ENCODE measurements around the gene NWD2.
"Not testable (repeated sequence)": the region's sequence is repeated elsewhere in the genome, so short reads cannot be mapped to it uniquely, and the experiment has no call there.

NWD2 gene, protein sequence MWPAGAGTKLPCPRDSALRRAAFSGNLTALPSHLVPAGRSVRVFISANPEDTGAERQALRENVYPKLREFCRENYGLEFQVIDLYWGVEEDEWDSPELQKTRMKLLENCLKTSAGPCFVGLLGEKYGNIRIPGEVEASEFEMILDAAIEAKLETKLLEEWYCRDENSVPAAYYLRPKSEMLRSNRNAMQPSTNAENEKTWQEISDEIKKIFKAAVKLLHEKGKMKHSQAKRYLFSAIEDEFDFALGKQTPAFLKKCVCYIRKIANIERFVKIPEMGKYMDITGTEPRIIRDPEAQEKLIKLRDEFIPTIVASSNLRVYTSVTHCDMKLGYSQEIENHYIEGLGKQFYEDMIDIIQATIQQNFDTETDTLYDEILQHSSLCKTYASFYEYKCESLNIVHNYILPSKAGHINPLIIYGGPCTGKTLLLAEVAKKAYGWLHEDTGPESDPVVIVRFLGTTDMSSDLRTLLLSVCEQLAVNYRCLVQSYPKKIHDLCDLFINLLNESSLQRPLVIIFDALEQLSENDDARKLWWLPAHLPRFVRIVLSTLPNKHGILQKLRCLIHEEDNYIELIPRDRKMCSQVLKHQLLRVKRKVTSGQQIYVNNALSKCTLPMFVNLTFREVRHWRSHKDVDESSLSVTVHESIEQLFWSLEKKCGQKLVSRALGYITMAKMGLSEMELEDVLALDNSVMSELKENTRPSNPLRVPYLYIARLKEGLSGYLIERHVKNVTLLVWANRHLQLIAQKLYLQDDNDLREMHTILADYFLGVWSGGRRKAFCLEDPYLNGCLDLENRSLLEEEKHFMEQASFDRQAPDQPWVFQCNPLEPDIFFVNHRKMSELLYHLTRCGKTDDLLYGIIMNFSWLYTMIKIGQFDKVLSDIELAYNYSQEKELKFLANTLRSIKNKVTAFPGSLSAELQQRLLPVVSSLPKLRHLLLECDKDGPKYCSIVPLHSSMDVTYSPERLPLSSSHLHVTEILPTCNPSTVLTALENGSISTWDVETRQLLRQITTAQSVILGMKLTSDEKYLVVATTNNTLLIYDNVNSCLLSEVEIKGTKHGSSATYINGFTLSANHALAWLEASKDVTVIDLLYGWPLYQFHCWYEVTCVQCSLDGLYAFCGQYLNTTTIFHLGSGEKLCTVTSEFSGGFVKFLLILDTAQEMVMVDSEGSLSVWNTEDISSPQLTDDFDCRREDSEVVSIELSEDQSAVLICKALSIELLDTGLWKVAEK (N-terminal part only)

DNA sequence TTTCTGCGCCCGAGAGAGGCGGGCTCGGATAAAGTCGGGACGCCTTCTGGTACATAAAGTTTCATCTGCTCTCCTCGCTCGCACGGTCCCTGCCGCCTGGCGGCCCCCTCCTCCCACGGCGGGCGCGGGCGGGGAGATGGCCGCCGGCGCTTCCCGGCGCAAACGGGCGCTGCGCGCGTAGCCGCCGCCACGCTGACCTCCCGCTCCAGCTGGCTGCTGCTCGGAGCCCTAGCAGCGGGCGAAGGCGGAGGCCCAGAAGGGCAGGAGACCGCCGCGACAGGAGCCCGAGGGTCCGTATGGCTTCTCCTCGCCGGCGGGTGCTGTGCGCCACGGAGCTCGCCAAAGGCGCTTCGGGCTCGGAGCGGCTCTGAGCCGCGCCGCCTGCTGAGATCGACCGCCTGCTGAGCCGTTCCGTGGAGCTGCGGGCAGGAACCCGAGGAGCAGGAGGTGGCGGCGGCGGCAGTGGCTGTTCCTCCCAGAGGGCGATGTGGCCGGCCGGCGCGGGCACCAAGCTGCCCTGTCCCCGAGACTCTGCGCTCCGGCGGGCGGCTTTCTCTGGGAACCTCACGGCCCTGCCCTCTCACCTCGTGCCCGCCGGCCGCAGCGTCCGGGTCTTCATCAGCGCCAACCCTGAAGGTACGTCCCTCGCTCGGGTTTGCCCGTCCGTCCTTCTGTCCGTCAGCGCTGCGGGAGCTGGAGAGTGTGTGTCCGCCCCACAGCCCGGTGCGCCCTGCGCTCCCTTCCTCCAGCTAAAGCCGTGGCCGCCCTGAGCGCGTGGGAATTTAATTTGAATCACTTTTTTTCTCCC, at the start of gene NWD2:
Gene NWD2, plus strand, starts transcription at position 161 of the 808 bp plus-strand sequence. Its CDS starts 325 bp downstream, at position 486.
- H3K79me2 ChIP-seq (ENCODE audit: insufficient read depth, low read length), result no peaks in the 10 kb centered on the region
- H3K27ac ChIP-seq (ENCODE audit: low read length), result no peak within 1 kb of the TSS
- DNase-seq, result no peak
- no peak within 1 kb of the TSS for H3K4me2 ChIP-seq (ENCODE audit: insufficient read depth, low read length)
- TF ChIP-seq EZH2 (IDR thresholded peaks at IDR 0.05; ENCODE audit: borderline replicate concordance, low read depth, low read length, severe bottlenecking), result no peak
- TF ChIP-seq, protein P1, sequence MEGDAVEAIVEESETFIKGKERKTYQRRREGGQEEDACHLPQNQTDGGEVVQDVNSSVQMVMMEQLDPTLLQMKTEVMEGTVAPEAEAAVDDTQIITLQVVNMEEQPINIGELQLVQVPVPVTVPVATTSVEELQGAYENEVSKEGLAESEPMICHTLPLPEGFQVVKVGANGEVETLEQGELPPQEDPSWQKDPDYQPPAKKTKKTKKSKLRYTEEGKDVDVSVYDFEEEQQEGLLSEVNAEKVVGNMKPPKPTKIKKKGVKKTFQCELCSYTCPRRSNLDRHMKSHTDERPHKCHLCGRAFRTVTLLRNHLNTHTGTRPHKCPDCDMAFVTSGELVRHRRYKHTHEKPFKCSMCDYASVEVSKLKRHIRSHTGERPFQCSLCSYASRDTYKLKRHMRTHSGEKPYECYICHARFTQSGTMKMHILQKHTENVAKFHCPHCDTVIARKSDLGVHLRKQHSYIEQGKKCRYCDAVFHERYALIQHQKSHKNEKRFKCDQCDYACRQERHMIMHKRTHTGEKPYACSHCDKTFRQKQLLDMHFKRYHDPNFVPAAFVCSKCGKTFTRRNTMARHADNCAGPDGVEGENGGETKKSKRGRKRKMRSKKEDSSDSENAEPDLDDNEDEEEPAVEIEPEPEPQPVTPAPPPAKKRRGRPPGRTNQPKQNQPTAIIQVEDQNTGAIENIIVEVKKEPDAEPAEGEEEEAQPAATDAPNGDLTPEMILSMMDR (IDR thresholded peaks at IDR 0.05; ENCODE audit: borderline replicate concordance, extremely low read depth, low read length, poor library complexity, severe bottlenecking), result no peak
- ATAC-seq (ENCODE audit: insufficient read depth, low read depth), result no peak
- no peaks in the 10 kb centered on the region for H4K20me1 ChIP-seq (ENCODE audit: insufficient read depth, low read length)
- no peaks in the 10 kb centered on the region for H3K36me3 ChIP-seq (ENCODE audit: insufficient read depth, low read length)
- peaks cover 5% of the 10 kb centered on the region for H3K27me3 ChIP-seq (ENCODE audit: insufficient read depth, low read length, poor library complexity)
- H2AFZ ChIP-seq (ENCODE audit: low read depth, low read length), result no peak within 1 kb of the TSS
- no peaks in the 10 kb centered on the region for H3K9me3 ChIP-seq (ENCODE audit: insufficient read depth, low read length, severe bottlenecking)
- no peak within 1 kb of the TSS for H3K9ac ChIP-seq (ENCODE audit: low read depth, low read length)
- no peaks in the 10 kb centered on the region for H3K4me1 ChIP-seq (ENCODE audit: insufficient read depth, low read length)
- H3K4me3 ChIP-seq (ENCODE audit: low read depth in 1 of 2, low read length in 2 of 2), result no peak within 1 kb of the TSS

DNA sequence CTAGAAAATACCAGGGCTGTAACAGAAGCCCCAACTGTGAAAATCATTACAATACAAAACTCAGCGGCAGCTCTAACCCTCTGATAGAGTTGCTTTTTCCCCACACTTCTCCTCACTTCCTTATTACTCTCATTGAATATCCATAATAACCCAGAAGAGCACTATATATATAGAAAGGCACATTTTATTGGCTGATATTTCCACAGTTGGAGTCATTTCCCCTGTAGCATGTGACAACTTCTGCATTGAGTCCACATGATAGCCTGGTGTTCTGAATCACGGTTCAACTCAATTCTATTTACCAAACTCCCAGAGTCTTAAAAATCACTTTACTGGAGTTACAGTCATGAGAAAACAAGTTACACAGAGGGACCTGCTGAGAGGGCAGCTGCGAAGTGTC, 46.6 kb upstream of the NWD2 start:
- Histone ChIP-seq H3K4me1 (ENCODE audit: insufficient read depth, low read length) (peaks cover 14% of the 10 kb centered on the region), H4K20me1 (ENCODE audit: insufficient read depth, low read length) (no peaks in the 10 kb centered on the region), H3K27me3 (ENCODE audit: insufficient read depth, low read length, poor library complexity) (no peaks in the 10 kb centered on the region), H3K9ac (ENCODE audit: low read depth, low read length) (no peak overlapping the region), H3K36me3 (ENCODE audit: insufficient read depth, low read length) (no peaks in the 10 kb centered on the region), H2AFZ (ENCODE audit: low read depth, low read length) (no peak overlapping the region), H3K4me3 (ENCODE audit: low read depth in 1 of 2, low read length in 2 of 2) (no peak overlapping the region), H3K9me3 (ENCODE audit: insufficient read depth, low read length, severe bottlenecking) (no peaks in the 10 kb centered on the region), H3K27ac (ENCODE audit: low read length) (no peak overlapping the region), H3K4me2 (ENCODE audit: insufficient read depth, low read length) (no peak overlapping the region), H3K79me2 (ENCODE audit: insufficient read depth, low read length) (no peaks in the 10 kb centered on the region)
- TF ChIP-seq, protein P1 (IDR thresholded peaks at IDR 0.05; ENCODE audit: borderline replicate concordance, extremely low read depth, low read length, poor library complexity, severe bottlenecking), result no peak
- TF ChIP-seq EZH2 (IDR thresholded peaks at IDR 0.05; ENCODE audit: borderline replicate concordance, low read depth, low read length, severe bottlenecking), result no peak
- DNase-seq (no peak), ATAC-seq (ENCODE audit: insufficient read depth, low read depth) (no peak)

DNA sequence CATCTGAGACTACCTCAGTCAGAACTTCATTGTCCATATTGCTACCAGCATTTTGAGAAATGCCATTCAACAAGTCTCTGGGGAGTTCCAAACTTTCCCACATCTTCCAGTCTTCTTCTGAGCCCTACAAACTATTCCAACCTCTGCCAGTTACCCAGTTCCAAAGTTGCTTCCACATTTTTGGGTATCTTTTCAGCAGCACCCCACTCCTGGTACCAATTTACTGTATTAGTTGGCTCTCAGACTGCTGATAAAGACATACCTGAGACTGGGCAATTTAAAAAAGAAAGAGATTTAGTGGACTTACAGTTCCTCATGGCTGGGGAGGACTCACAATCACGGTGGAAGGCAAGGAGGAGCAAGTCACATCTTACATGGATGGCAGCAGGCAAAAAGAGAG, 39.8 kb upstream of the NWD2 start:
- H3K27ac ChIP-seq (ENCODE audit: low read length); H3K79me2 ChIP-seq (ENCODE audit: insufficient read depth, low read length); H3K9me3 ChIP-seq (ENCODE audit: insufficient read depth, low read length, severe bottlenecking); H3K27me3 ChIP-seq (ENCODE audit: insufficient read depth, low read length, poor library complexity); H3K36me3 ChIP-seq (ENCODE audit: insufficient read depth, low read length); H3K4me2 ChIP-seq (ENCODE audit: insufficient read depth, low read length); ATAC-seq (ENCODE audit: insufficient read depth, low read depth); H3K4me3 ChIP-seq (ENCODE audit: low read depth in 1 of 2, low read length in 2 of 2); DNase-seq; H3K4me1 ChIP-seq (ENCODE audit: insufficient read depth, low read length); H2AFZ ChIP-seq (ENCODE audit: low read depth, low read length); H4K20me1 ChIP-seq (ENCODE audit: insufficient read depth, low read length); H3K9ac ChIP-seq (ENCODE audit: low read depth, low read length): not testable (repeated sequence)
